Mesodermal cell (in vitro differentiated cells): ENCODE results near the gene PRKAR1B.
"Not testable (repeated sequence)": the region's sequence is repeated elsewhere in the genome, so short reads cannot be mapped to it uniquely, and the experiment has no call there.

Experiments
- H3K27ac ChIP-seq: 2 replicates; pipeline ENCODE4 v1.7.0; 2013; ENCODE audit warnings: mild to moderate bottlenecking, low read depth, low read length, moderate library complexity; ENCODE audit not compliant: severe bottlenecking
- H3K36me3 ChIP-seq: 2 replicates; pipeline ENCODE4 v1.7.1; 2013; ENCODE audit warnings: mild to moderate bottlenecking, low read length, moderate library complexity; ENCODE audit not compliant: control insufficient read depth, insufficient read depth
- H3K4me1 ChIP-seq: one replicate; pipeline ENCODE4 v1.7.1; 2013; ENCODE audit warnings: mild to moderate bottlenecking, low read length; ENCODE audit not compliant: insufficient read depth, control insufficient read depth, poor library complexity, severe bottlenecking
- H3K4me3 ChIP-seq: 2 replicates; pipeline ENCODE4 v1.7.0; 2013; ENCODE audit warnings: low read length, control low read depth, mild to moderate bottlenecking; ENCODE audit not compliant: insufficient read depth, poor library complexity, severe bottlenecking; ENCODE audit errors: extremely low read depth
- H3K9me3 ChIP-seq: 2 replicates; pipeline ENCODE4 v1.7.1; 2013; ENCODE audit warnings: mild to moderate bottlenecking, low read length, moderate library complexity; ENCODE audit not compliant: control insufficient read depth
- WGBS, 2 experiments: methylation state at CpG; one replicate each; pipeline ENCODE4 v1.1.5; 2013; ENCODE audit warnings: missing lambda C conversion rate in 2 of 2; ENCODE audit not compliant: insufficient coverage in 2 of 2; 5-methylcytosine and 5-hydroxymethylcytosine counted together

The PRKAR1B gene

GRCh38 chr7:653829-654764, 73.0 kb downstream of the PRKAR1B start:
- WGBS, 2 experiments, result 89 to 95% methylated on average over 4 of the region's 4 CpGs
- no peak overlapping the region for H3K4me3 ChIP-seq

GRCh38 chr7:652881-653280, 74.2 kb downstream of the PRKAR1B start:
- WGBS, 2 experiments, result 90 to 92% methylated on average over 2 to 4 of the region's 4 CpGs
- H3K4me1 ChIP-seq, result no peaks in the 10 kb centered on the region
- H3K27ac ChIP-seq, result no peak overlapping the region

More at GRCh38 chr7:653829-654764, 73.0 kb downstream of the PRKAR1B start:
- Histone ChIP-seq H3K9me3 (peaks cover 27% of the 10 kb centered on the region), H3K4me1 (no peaks in the 10 kb centered on the region), H3K27ac (no peak overlapping the region), H3K36me3 (no peaks in the 10 kb centered on the region)

GRCh38 chr7:652167-652566, 74.9 kb downstream of the PRKAR1B start:
- not testable (repeated sequence) for H3K4me3 ChIP-seq, H3K4me1 ChIP-seq, H3K36me3 ChIP-seq, H3K27ac ChIP-seq
- WGBS, 2 experiments, result 93 to 98% methylated on average over 10 to 14 of the region's 17 CpGs
- H3K9me3 ChIP-seq, result peaks cover 27% of the 10 kb centered on the region

More at GRCh38 chr7:652881-653280, 74.2 kb downstream of the PRKAR1B start:
- Histone ChIP-seq H3K36me3 (no peaks in the 10 kb centered on the region), H3K9me3 (peaks cover 27% of the 10 kb centered on the region), H3K4me3 (no peak overlapping the region)

GRCh38 chr7:651032-651728, 75.9 kb downstream of the PRKAR1B start:
- H3K36me3 ChIP-seq, result no peaks in the 10 kb centered on the region
- H3K9me3 ChIP-seq, result peaks cover 27% of the 10 kb centered on the region
- WGBS, 2 experiments, result 92% methylated on average over 9 of the region's 14 CpGs
- no peak overlapping the region for H3K27ac ChIP-seq
- no peak overlapping the region for H3K4me3 ChIP-seq
- H3K4me1 ChIP-seq, result no peaks in the 10 kb centered on the region

GRCh38 chr7:650339-651031, 76.6 kb downstream of the PRKAR1B start:
- no peak overlapping the region for H3K27ac ChIP-seq
- no peak overlapping the region for H3K4me3 ChIP-seq
- H3K9me3 ChIP-seq, result peaks cover 27% of the 10 kb centered on the region
- H3K36me3 ChIP-seq, result no peaks in the 10 kb centered on the region
- H3K4me1 ChIP-seq, result no peaks in the 10 kb centered on the region
- WGBS, 2 experiments, result 92 to 95% methylated on average over 14 to 20 of the region's 22 CpGs

- Histone ChIP-seq H3K4me3 (no peak overlapping the region), H3K27ac (no peak overlapping the region), H3K4me1 (no peaks in the 10 kb centered on the region), H3K9me3 (peaks cover 13% of the 10 kb centered on the region), H3K36me3 (no peaks in the 10 kb centered on the region)
- 96% methylated on average over 9 to 11 of the region's 11 CpGs for WGBS, 2 experiments
Observed at GRCh38 chr7:646951-647350, 80.1 kb downstream of the PRKAR1B start.

GRCh38 chr7:646487-646886, 80.6 kb downstream of the PRKAR1B start:
- 93 to 94% methylated on average over 11 of the region's 11 CpGs for WGBS, 2 experiments
- peaks cover 13% of the 10 kb centered on the region for H3K9me3 ChIP-seq
- no peak overlapping the region for H3K4me3 ChIP-seq
- no peaks in the 10 kb centered on the region for H3K4me1 ChIP-seq
- no peak overlapping the region for H3K27ac ChIP-seq
- no peaks in the 10 kb centered on the region for H3K36me3 ChIP-seq

- peaks cover 9% of the 10 kb centered on the region for H3K9me3 ChIP-seq
- 91 to 95% methylated on average over 11 to 13 of the region's 13 CpGs for WGBS, 2 experiments
- no peak overlapping the region for H3K27ac ChIP-seq
- no peaks in the 10 kb centered on the region for H3K4me1 ChIP-seq
- H3K4me3 ChIP-seq, result no peak overlapping the region
- H3K36me3 ChIP-seq, result no peaks in the 10 kb centered on the region
Observed at GRCh38 chr7:645606-646005, 81.5 kb downstream of the PRKAR1B start.

- Histone ChIP-seq H3K9me3 (peaks cover 9% of the 10 kb centered on the region), H3K36me3 (no peaks in the 10 kb centered on the region), H3K4me1 (no peaks in the 10 kb centered on the region), H3K27ac (no peak overlapping the region), H3K4me3 (no peak overlapping the region)
- WGBS, 2 experiments, result 93 to 96% methylated on average over 24 to 28 of the region's 35 CpGs
Observed at GRCh38 chr7:644381-645305, 82.4 kb downstream of the PRKAR1B start.

GRCh38 chr7:641966-642365, 85.1 kb downstream of the PRKAR1B start:
- peaks cover 9% of the 10 kb centered on the region for H3K9me3 ChIP-seq
- WGBS, 2 experiments, result 92 to 96% methylated on average over 10 of the region's 11 CpGs

More at GRCh38 chr7:641966-642365, 85.1 kb downstream of the PRKAR1B start:
- Histone ChIP-seq H3K4me1 (no peaks in the 10 kb centered on the region), H3K4me3 (no peak overlapping the region), H3K27ac (no peak overlapping the region), H3K36me3 (no peaks in the 10 kb centered on the region)
